Measurements from ENCODE around the gene DMGDH. TPM values are rescaled to one million over a fixed set of nuclear protein-coding genes. Genes with fewer than 3 reads are reported as not detected.

Gene DMGDH
- total and polyA plus RNA-seq, 4 donors: 0.24 to 2.6 (median 1.1) TPM

GRCh38 chr5:79062436-79062835, 7.0 kb downstream of the DMGDH start:
- no peaks in the 10 kb centered on the region for H3K27me3 ChIP-seq (ENCODE audit: control insufficient read depth in 3 of 3, insufficient read depth in 3 of 3, low read length in 2 of 3)
- no peak for TF ChIP-seq CTCF (IDR thresholded peaks at IDR 0.05; ENCODE audit: control extremely low read depth, extremely low read depth)
- H3K4me3 ChIP-seq: no peak overlapping the region
- no peaks in the 10 kb centered on the region for H3K4me1 ChIP-seq (ENCODE audit: control insufficient read depth in 5 of 5, insufficient read depth in 5 of 5, low read length in 5 of 5)
- ATAC-seq (ENCODE audit: insufficient read depth, low FRiP score) (no peak), DNase-seq (no peak)
- H3K9ac ChIP-seq (ENCODE audit: insufficient read depth in 1 of 2, low read length in 2 of 2): no peak overlapping the region
- H3K36me3 ChIP-seq (ENCODE audit: control insufficient read depth in 4 of 4, insufficient read depth in 4 of 4, low read length in 4 of 4): no peaks in the 10 kb centered on the region
- H3K27ac ChIP-seq (ENCODE audit: low read depth in 1 of 2, low read length in 1 of 2): no peak overlapping the region
- WGBS, 2 donors: 96 to 100% methylated on average over 3 of the region's 3 CpGs
- H3K9me3 ChIP-seq (ENCODE audit: control insufficient read depth in 4 of 4, insufficient read depth in 3 of 4, low read length in 3 of 4): no peaks in the 10 kb centered on the region

- Histone ChIP-seq H3K27me3 (ENCODE audit: control insufficient read depth in 3 of 3, insufficient read depth in 3 of 3, low read length in 2 of 3) (no peaks in the 10 kb centered on the region), H3K4me1 (ENCODE audit: control insufficient read depth in 5 of 5, insufficient read depth in 5 of 5, low read length in 5 of 5) (no peaks in the 10 kb centered on the region), H3K9ac (ENCODE audit: insufficient read depth in 1 of 2, low read length in 2 of 2) (no peak overlapping the region), H3K36me3 (ENCODE audit: control insufficient read depth in 4 of 4, insufficient read depth in 4 of 4, low read length in 4 of 4) (no peaks in the 10 kb centered on the region), H3K4me3 (no peak overlapping the region), H3K9me3 (ENCODE audit: control insufficient read depth in 4 of 4, insufficient read depth in 3 of 4, low read length in 3 of 4) (no peaks in the 10 kb centered on the region), H3K27ac (ENCODE audit: low read depth in 1 of 2, low read length in 1 of 2) (no peak overlapping the region)
- DNase-seq: no peak
- no peak for ATAC-seq (ENCODE audit: insufficient read depth, low FRiP score)
- no peak for TF ChIP-seq CTCF (IDR thresholded peaks at IDR 0.05; ENCODE audit: control extremely low read depth, extremely low read depth)
- WGBS, 2 donors: 94 to 97% methylated on average over 4 of the region's 4 CpGs
These were observed 9.8 kb downstream of the DMGDH start for GRCh38 chr5:79059674-79060073.

- Histone ChIP-seq H3K36me3 (ENCODE audit: control insufficient read depth in 4 of 4, insufficient read depth in 4 of 4, low read length in 4 of 4) (no peaks in the 10 kb centered on the region), H3K27ac (ENCODE audit: low read depth in 1 of 2, low read length in 1 of 2) (no peak overlapping the region), H3K27me3 (ENCODE audit: control insufficient read depth in 3 of 3, insufficient read depth in 3 of 3, low read length in 2 of 3) (no peaks in the 10 kb centered on the region), H3K9ac (ENCODE audit: insufficient read depth in 1 of 2, low read length in 2 of 2) (no peak overlapping the region), H3K4me1 (ENCODE audit: control insufficient read depth in 5 of 5, insufficient read depth in 5 of 5, low read length in 5 of 5) (no peaks in the 10 kb centered on the region), H3K4me3 (no peak overlapping the region), H3K9me3 (ENCODE audit: control insufficient read depth in 4 of 4, insufficient read depth in 3 of 4, low read length in 3 of 4) (peaks cover 0 to 3% (median 0%) of the 10 kb centered on the region in 4 donors)
- ATAC-seq (ENCODE audit: insufficient read depth, low FRiP score): no peak
- TF ChIP-seq CTCF (IDR thresholded peaks at IDR 0.05; ENCODE audit: control extremely low read depth, extremely low read depth): no peak
- no peak for DNase-seq
These were observed 12.6 kb downstream of the DMGDH start for GRCh38 chr5:79056847-79057246.

GRCh38 chr5:79055017-79055416, 14.5 kb downstream of the DMGDH start:
- Histone ChIP-seq H3K36me3 (ENCODE audit: control insufficient read depth in 4 of 4, insufficient read depth in 4 of 4, low read length in 4 of 4) (no peaks in the 10 kb centered on the region), H3K9me3 (ENCODE audit: control insufficient read depth in 4 of 4, insufficient read depth in 3 of 4, low read length in 3 of 4) (peaks cover 0 to 3% (median 0%) of the 10 kb centered on the region in 4 donors), H3K9ac (ENCODE audit: insufficient read depth in 1 of 2, low read length in 2 of 2) (no peak overlapping the region), H3K4me3 (no peak overlapping the region), H3K4me1 (ENCODE audit: control insufficient read depth in 5 of 5, insufficient read depth in 5 of 5, low read length in 5 of 5) (no peaks in the 10 kb centered on the region), H3K27me3 (ENCODE audit: control insufficient read depth in 3 of 3, insufficient read depth in 3 of 3, low read length in 2 of 3) (no peaks in the 10 kb centered on the region), H3K27ac (ENCODE audit: low read depth in 1 of 2, low read length in 1 of 2) (no peak overlapping the region)
- DNase-seq (no peak), ATAC-seq (ENCODE audit: insufficient read depth, low FRiP score) (no peak)
- no peak for TF ChIP-seq CTCF (IDR thresholded peaks at IDR 0.05; ENCODE audit: control extremely low read depth, extremely low read depth)
- 79 to 83% methylated on average over 1 of the region's 1 CpG for whole genome bisulfite sequencing, 2 donors

Data from lung (tissue), 12 donors.